DND-41 (cell line): ENCODE data around the gene N4BP2L1.

Experiments used
- ATAC-seq: fragments of 200-7000 bp; cut with Tn5 transposase; 3 replicates; pipeline ENCODE4 v1.9.1; 2021; ENCODE audit warnings: low read depth; ENCODE audit not compliant: insufficient read depth
- DNase-seq: peaks from one replicate; pipeline ENCODE4 v3.0.0-alpha.2; 2020
- H2AFZ ChIP-seq: 2 replicates; pipeline ENCODE4 v1.6.0; 2012; ENCODE audit warnings: low read depth, low read length
- H3K27ac ChIP-seq: 2 replicates; pipeline ENCODE4 v1.5.1; 2012; ENCODE audit warnings: low read length, inconsistent platforms
- H3K27me3 ChIP-seq: fragments of 200-600 bp; sonication (generic); 2 replicates; pipeline ENCODE4 v1.6.0; 2012; ENCODE audit warnings: low read length, mild to moderate bottlenecking, inconsistent platforms; ENCODE audit not compliant: insufficient read depth, poor library complexity
- H3K36me3 ChIP-seq: 2 replicates; pipeline ENCODE4 v1.5.1; 2012; ENCODE audit warnings: low read length, inconsistent platforms; ENCODE audit not compliant: insufficient read depth
- H3K4me1 ChIP-seq: 2 replicates; pipeline ENCODE4 v1.5.1; 2012; ENCODE audit warnings: mild to moderate bottlenecking, low read length; ENCODE audit not compliant: insufficient read depth
- H3K4me2 ChIP-seq: 2 replicates; pipeline ENCODE4 v1.6.0; 2012; ENCODE audit warnings: mild to moderate bottlenecking, moderate library complexity, low read length, inconsistent platforms; ENCODE audit not compliant: insufficient read depth
- H3K4me3 ChIP-seq, 2 experiments: fragments of 200-600 bp in 1 of 2; shearing (Covaris generic) in 1 of 2; 2 replicates each; pipeline ENCODE4 v1.5.1; 2012 to 2016; ENCODE audit warnings: inconsistent platforms in 2 of 2, low read length in 2 of 2, mild to moderate bottlenecking in 2 of 2, low read depth in 1 of 2, moderate library complexity in 1 of 2
- H3K79me2 ChIP-seq: 2 replicates; pipeline ENCODE4 v1.6.0; 2012; ENCODE audit warnings: low read length, inconsistent platforms; ENCODE audit not compliant: insufficient read depth
- H3K9ac ChIP-seq: 2 replicates; pipeline ENCODE4 v1.6.0; 2012; ENCODE audit warnings: low read depth, mild to moderate bottlenecking, inconsistent platforms, low read length, moderate library complexity
- H3K9me3 ChIP-seq: 2 replicates; pipeline ENCODE4 v1.5.1; 2012; ENCODE audit warnings: low read length, moderate library complexity, mild to moderate bottlenecking, inconsistent platforms; ENCODE audit not compliant: insufficient read depth, severe bottlenecking
- H4K20me1 ChIP-seq: 2 replicates; pipeline ENCODE4 v1.6.0; 2012; ENCODE audit warnings: low read length; ENCODE audit not compliant: insufficient read depth
- CTCF ChIP-seq: IDR thresholded peaks from 2 replicates; pipeline ENCODE4 v1.5.1; 2012; ENCODE audit warnings: borderline replicate concordance, low read length, moderate library complexity, mild to moderate bottlenecking; ENCODE audit not compliant: poor library complexity, severe bottlenecking; ENCODE audit errors: extremely low read depth
- EZH2 ChIP-seq: IDR thresholded peaks from 3 replicates; pipeline ENCODE4 v1.6.1; 2012; ENCODE audit warnings: borderline replicate concordance, low read depth, mild to moderate bottlenecking, moderate library complexity, low read length, inconsistent platforms; ENCODE audit not compliant: severe bottlenecking

N4BP2L1 gene

GRCh38 chr13:32432856-32433255 lies 4.9 kb upstream of the N4BP2L1 start:
- H2AFZ ChIP-seq = peak overlapping the region; percentile 37; the same call in 1 of the 2 replicates
- ATAC-seq = peak; percentile 34
- peak overlapping the region in 1 of 2 experiments; percentile 23; a peak in 1 of 4 replicates for H3K4me3 ChIP-seq
- H3K4me1 ChIP-seq = peaks cover 51% of the 10 kb centered on the region
- H3K9me3 ChIP-seq = no peaks in the 10 kb centered on the region
- no peak for TF ChIP-seq EZH2
- TF ChIP-seq CTCF = no peak
- no peaks in the 10 kb centered on the region for H3K27me3 ChIP-seq
- peak; percentile 29 for DNase-seq
- H3K9ac ChIP-seq = peak overlapping the region; percentile 35
- H3K4me2 ChIP-seq = peak overlapping the region; percentile 45; the same call in 1 of the 2 replicates
- no peaks in the 10 kb centered on the region; the same call in 1 of the 2 replicates for H3K36me3 ChIP-seq
- H3K79me2 ChIP-seq = peaks cover 10% of the 10 kb centered on the region
- H4K20me1 ChIP-seq = no peaks in the 10 kb centered on the region
- H3K27ac ChIP-seq = peak overlapping the region; percentile 79

GRCh38 chr13:32431361-32431760 lies 3.4 kb upstream of the N4BP2L1 start:
- no peak overlapping the region for H3K4me3 ChIP-seq
- H2AFZ ChIP-seq = no peak overlapping the region
- no peak overlapping the region for H3K9ac ChIP-seq
- TF ChIP-seq EZH2 = no peak
- TF ChIP-seq CTCF = no peak
- H3K4me2 ChIP-seq = no peak overlapping the region
- no peaks in the 10 kb centered on the region for H3K9me3 ChIP-seq
- H3K36me3 ChIP-seq = peaks cover 3% of the 10 kb centered on the region; the same call in 1 of the 2 replicates
- no peak for DNase-seq
- H3K27ac ChIP-seq = peak overlapping the region; percentile 61; the same call in 1 of the 2 replicates
- H3K27me3 ChIP-seq = no peaks in the 10 kb centered on the region
- peaks cover 25% of the 10 kb centered on the region for H3K79me2 ChIP-seq
- H4K20me1 ChIP-seq = no peaks in the 10 kb centered on the region
- H3K4me1 ChIP-seq = peaks cover 56% of the 10 kb centered on the region
- no peak for ATAC-seq

- Histone ChIP-seq H4K20me1 (peaks cover 7% of the 10 kb centered on the region), H3K27ac (peak overlapping the region; percentile 83), H3K36me3 (peaks cover 12% of the 10 kb centered on the region), H3K4me1 (peaks cover 68% of the 10 kb centered on the region), H3K27me3 (no peaks in the 10 kb centered on the region), H3K9ac (peak overlapping the region; percentile 30; the same call in 1 of the 2 replicates), H3K79me2 (peaks cover 36% of the 10 kb centered on the region), H3K4me2 (peak overlapping the region; percentile 54), H3K4me3 (0 out of 4 replicates have a peak overlapping the region, but pooled peaks of 1 of the 2 experiments have one; percentile 20), H3K9me3 (no peaks in the 10 kb centered on the region), H2AFZ (peak overlapping the region; percentile 64; the same call in 1 of the 2 replicates)
- ATAC-seq (no peak), DNase-seq (no peak)
- no peak for TF ChIP-seq EZH2
- no peak for TF ChIP-seq CTCF
These were observed 2.3 kb upstream of the N4BP2L1 start for GRCh38 chr13:32430018-32430747.
